Measurements from ENCODE around the gene RPS6KB2. TPM values are rescaled to one million over a fixed set of nuclear protein-coding genes. Genes with fewer than 3 reads are reported as not detected.
A peak's percentile ranks its signal among the peaks of the same experiment; 100 is the strongest.

The RPS6KB2 gene
- total and polyA plus RNA-seq, 9 of the 15 experiments (the other 6 are each of a cell fraction or from before 2014, with no cell fraction given), result 0.42 to 122 (median 82.6) TPM

DNA sequence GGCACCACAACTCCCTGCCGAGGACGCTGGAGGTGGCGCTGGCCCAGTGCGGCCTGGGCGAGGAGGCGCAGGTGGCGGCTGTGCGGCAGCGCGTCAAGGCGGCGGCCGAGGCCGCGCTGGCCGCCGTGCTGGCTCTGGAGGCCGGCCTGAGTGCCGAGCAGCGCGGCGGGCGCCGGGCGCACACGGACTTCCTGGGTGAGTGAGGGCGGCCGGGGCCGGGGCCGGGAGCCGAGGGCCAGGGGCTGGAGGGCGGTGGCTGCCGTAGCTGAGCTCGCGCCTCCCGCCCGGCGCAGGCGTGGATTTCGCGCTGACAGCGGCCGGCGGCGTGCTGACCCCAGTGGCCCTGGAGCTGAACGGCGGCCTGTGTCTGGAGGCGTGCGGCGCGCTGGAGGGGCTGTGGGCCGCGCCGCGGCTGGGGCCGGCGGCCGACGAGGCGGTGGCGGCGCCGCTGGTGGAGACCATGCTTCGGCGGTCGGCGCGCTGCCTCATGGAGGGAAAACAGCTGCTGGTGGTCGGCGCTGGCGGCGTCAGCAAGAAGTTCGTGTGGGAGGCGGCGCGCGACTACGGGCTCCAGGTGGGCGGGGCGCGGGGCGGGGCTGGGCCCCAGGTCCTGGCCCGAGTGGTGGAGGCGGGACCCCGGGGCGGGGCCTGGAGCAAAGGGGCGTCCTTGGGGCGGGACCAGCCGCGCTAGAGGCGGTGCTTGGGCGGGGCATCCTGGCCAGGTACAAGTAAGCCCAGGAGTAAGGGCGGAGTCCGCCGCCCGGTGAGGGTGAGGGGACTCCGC is 7.5 kb upstream of the RPS6KB2 start:
- Histone ChIP-seq H3K9me1 (ENCODE audit: control insufficient read depth, insufficient read depth, low read length) (no peaks in the 10 kb centered on the region), H3K4me3 (peak overlapping the region; percentile 62), H3K4me1 (replicated peaks in 1 of 2; ENCODE audit: control insufficient read depth in 2 of 2, insufficient read depth in 2 of 2, low read length in 2 of 2) (peaks cover 6 to 69% of the 10 kb centered on the region in 2 experiments), H3K79me2 (ENCODE audit: control insufficient read depth, insufficient read depth, low read length) (peaks cover 8% of the 10 kb centered on the region; the same call in 1 of the 3 replicates), H4K20me1 (replicated peaks; ENCODE audit: control insufficient read depth, insufficient read depth, low read length) (no peaks in the 10 kb centered on the region), H3K27ac (ENCODE audit: extremely low read depth, low read depth, low read length) (peak overlapping the region; percentile 94), H3K9me3 (replicated peaks; ENCODE audit: control insufficient read depth, insufficient read depth, low read depth, low read length) (no peaks in the 10 kb centered on the region), H3K27me3 (ENCODE audit: control insufficient read depth in 2 of 2, insufficient read depth in 2 of 2, low read length in 2 of 2) (no peaks in the 10 kb centered on the region), H2AFZ (ENCODE audit: low read depth, low read length) (peak overlapping the region; percentile 80), H3K36me3 (ENCODE audit: control insufficient read depth, insufficient read depth, low read length) (no peaks in the 10 kb centered on the region), H3K4me2 (ENCODE audit: insufficient read depth, low read length) (peak overlapping the region; percentile 84), H3K9ac (ENCODE audit: insufficient read depth in 1 of 2, low read depth in 2 of 2, low read length in 2 of 2) (peak overlapping the region; percentile 73 to 96)
- FAIRE-seq (peak; percentile 68), DNase-seq (ENCODE audit: extremely low read depth in 1 of 4, low spot score in 3 of 4) (peak; percentile 97 to 99 (median 99)), ATAC-seq (peak; percentile 96)
- ChIA-PET CTCF (ENCODE audit: low intra/inter-chr PET ratio) (no interaction called here), POLR2A (interaction anchor here (0.6 to 2.1 kb wide), 9 partner anchors 8 to 184 kb away, joined by 3 to 10 read pairs (median 4); partner anchors contain the start of genes PPP1CA, PTPRCAP and RPS6KB2)
- no TSS peak for BruUV-seq (replicated peaks)
- in situ Hi-C loops (cut with MboI) (no loop called here), intact Hi-C loops (cut with micrococcal nuclease) (loop anchor here (5.0 kb wide), 1 partner anchor 46 kb away; the partner anchor contains the start of gene TMEM134)
- WGBS (ENCODE audit: insufficient coverage, low coverage, missing lambda C conversion rate), result 0% methylated on average over 45 of the region's 97 CpGs
- TF ChIP-seq ETV5 (CRISPR knock-in tag; IDR thresholded peaks at IDR 0.05; ENCODE audit: low read depth) (no peak), BDP1 (IDR thresholded peaks at IDR 0.05; ENCODE audit: insufficient read depth, insufficient read length) (no peak), BACH1 (tag; IDR thresholded peaks at IDR 0.05) (no peak), WHSC1 (IDR thresholded peaks at IDR 0.05; ENCODE audit: low read length) (no peak), CSDE1 (IDR thresholded peaks at IDR 0.05) (no peak), ADNP (tag; IDR thresholded peaks at IDR 0.05) (no peak), HIVEP1 (CRISPR knock-in tag; IDR thresholded peaks at IDR 0.05) (no peak), RBM34 (IDR thresholded peaks at IDR 0.05; ENCODE audit: borderline replicate concordance, insufficient read depth, low read length) (no peak), C11orf30 (IDR thresholded peaks at IDR 0.05; ENCODE audit: low read depth) (no peak), ELF1 (tag; IDR thresholded peaks at IDR 0.05) (no peak), CEBPB (tag; IDR thresholded peaks at IDR 0.05) (no peak), TSC22D4 (tag; IDR thresholded peaks at IDR 0.05) (no peak), MAFG (tag; conservative IDR thresholded peaks at IDR 0.05) (no peak), SOX6 (IDR thresholded peaks at IDR 0.05) (peak; percentile 42; the same call in 1 of the 2 replicates), BMI1 (IDR thresholded peaks at IDR 0.05; ENCODE audit: low read length) (no peak), GABPB1 (CRISPR knock-in tag; IDR thresholded peaks at IDR 0.05) (no peak), NFE2L1 (tag; IDR thresholded peaks at IDR 0.05; ENCODE audit: borderline replicate concordance, low read depth) (no peak), POLR2AphosphoS5 (IDR thresholded peaks at IDR 0.05; ENCODE audit: control insufficient read depth, insufficient read depth, low read depth, low read length) (peak; percentile 58; the same call in 1 of the 2 replicates), CBFA2T2 (conservative IDR thresholded peaks at IDR 0.05) (no peak)
- TF ChIP-seq, protein P1, sequence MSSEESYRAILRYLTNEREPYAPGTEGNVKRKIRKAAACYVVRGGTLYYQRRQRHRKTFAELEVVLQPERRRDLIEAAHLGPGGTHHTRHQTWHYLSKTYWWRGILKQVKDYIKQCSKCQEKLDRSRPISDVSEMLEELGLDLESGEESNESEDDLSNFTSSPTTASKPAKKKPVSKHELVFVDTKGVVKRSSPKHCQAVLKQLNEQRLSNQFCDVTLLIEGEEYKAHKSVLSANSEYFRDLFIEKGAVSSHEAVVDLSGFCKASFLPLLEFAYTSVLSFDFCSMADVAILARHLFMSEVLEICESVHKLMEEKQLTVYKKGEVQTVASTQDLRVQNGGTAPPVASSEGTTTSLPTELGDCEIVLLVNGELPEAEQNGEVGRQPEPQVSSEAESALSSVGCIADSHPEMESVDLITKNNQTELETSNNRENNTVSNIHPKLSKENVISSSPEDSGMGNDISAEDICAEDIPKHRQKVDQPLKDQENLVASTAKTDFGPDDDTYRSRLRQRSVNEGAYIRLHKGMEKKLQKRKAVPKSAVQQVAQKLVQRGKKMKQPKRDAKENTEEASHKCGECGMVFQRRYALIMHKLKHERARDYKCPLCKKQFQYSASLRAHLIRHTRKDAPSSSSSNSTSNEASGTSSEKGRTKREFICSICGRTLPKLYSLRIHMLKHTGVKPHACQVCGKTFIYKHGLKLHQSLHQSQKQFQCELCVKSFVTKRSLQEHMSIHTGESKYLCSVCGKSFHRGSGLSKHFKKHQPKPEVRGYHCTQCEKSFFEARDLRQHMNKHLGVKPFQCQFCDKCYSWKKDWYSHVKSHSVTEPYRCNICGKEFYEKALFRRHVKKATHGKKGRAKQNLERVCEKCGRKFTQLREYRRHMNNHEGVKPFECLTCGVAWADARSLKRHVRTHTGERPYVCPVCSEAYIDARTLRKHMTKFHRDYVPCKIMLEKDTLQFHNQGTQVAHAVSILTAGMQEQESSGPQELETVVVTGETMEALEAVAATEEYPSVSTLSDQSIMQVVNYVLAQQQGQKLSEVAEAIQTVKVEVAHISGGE (CRISPR knock-in tag; IDR thresholded peaks at IDR 0.05), result no peak

Measured in K562 (cell line).